Type B pancreatic cell (in vitro differentiated cells): ENCODE measurements around the gene LGMN. TPM values are rescaled to one million over a fixed set of nuclear protein-coding genes. Genes with fewer than 3 reads are reported as not detected.

Experiments
- DNase-seq: peaks from one replicate; pipeline ENCODE4 v3.0.0; 2021; ENCODE audit warnings: mixed read lengths; ENCODE audit not compliant: unreplicated experiment; ENCODE audit errors: extremely low spot score
- H3K27ac Mint-ChIP-seq: 2 replicates; pipeline ENCODE4 v1.8.0; 2021; ENCODE audit warnings: mild to moderate bottlenecking, mixed read lengths
- H3K27me3 Mint-ChIP-seq: 2 replicates; pipeline ENCODE4 v1.8.0; 2021; ENCODE audit warnings: mixed read lengths
- H3K36me3 Mint-ChIP-seq: 2 replicates; pipeline ENCODE4 v1.8.0; 2021; ENCODE audit warnings: mixed read lengths
- H3K4me1 Mint-ChIP-seq: one replicate; pipeline ENCODE4 v1.8.0; 2021; ENCODE audit warnings: mixed read lengths; ENCODE audit not compliant: unreplicated experiment
- H3K4me3 Mint-ChIP-seq: 2 replicates; pipeline ENCODE4 v1.8.0; 2021; ENCODE audit warnings: mild to moderate bottlenecking, mixed read lengths
- H3K9me3 Mint-ChIP-seq: 2 replicates; pipeline ENCODE4 v1.8.0; 2021; ENCODE audit warnings: mixed read lengths
- total RNA-seq: library from RNA; stranded (reverse); gene quantifications from 2 replicates; pipeline ENCODE4 v1.2.1, GENCODE V29; 2021; ENCODE audit warnings: low replicate concordance
- TF ChIP-seq, protein P1 (sequence below): fragments of 200-600 bp; sonication (generic); conservative IDR thresholded peaks from 2 replicates; pipeline ENCODE4 v1.5.0; 2021; ENCODE audit warnings: antibody characterized with exemption, mild to moderate bottlenecking

The LGMN gene
- total RNA-seq, 1 donor from 2014 or later = 71.2 TPM

DNA sequence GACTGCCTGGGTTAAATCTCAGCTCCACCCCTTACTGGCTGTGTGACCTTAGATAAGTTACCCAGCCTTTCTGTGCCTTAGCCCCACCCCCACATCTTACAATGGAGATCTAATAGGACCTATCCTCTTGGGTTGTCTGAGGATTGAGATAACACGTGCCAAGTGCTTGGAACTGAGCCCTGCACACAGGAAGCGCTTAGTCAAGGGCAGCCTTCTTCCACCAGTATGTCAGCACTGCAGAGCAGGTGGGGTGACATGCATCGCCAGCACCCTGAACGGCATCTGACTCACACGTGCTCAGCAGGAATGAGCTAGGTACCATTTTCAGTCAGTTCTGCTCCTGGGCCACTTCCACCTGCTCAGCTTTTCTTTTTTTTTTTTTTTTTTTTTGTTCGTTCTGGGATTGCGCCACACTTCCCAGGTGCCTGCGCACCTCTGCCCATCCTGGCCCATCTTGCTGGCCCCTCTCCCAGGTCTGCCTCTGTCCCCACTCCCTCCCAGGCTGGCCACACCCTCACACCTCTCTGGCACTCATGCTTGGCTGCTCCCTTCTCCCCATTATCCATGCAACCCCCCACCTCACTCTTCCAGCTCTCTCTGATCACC is 19.6 kb downstream of the LGMN start:
- Mint-ChIP-seq H3K27ac (no peak overlapping the region), H3K9me3 (peaks cover 17% of the 10 kb centered on the region), H3K4me1 (peaks cover 13% of the 10 kb centered on the region), H3K4me3 (no peak overlapping the region), H3K27me3 (no peaks in the 10 kb centered on the region), H3K36me3 (peaks cover 45% of the 10 kb centered on the region)
- no peak for DNase-seq
- TF ChIP-seq, protein P1, sequence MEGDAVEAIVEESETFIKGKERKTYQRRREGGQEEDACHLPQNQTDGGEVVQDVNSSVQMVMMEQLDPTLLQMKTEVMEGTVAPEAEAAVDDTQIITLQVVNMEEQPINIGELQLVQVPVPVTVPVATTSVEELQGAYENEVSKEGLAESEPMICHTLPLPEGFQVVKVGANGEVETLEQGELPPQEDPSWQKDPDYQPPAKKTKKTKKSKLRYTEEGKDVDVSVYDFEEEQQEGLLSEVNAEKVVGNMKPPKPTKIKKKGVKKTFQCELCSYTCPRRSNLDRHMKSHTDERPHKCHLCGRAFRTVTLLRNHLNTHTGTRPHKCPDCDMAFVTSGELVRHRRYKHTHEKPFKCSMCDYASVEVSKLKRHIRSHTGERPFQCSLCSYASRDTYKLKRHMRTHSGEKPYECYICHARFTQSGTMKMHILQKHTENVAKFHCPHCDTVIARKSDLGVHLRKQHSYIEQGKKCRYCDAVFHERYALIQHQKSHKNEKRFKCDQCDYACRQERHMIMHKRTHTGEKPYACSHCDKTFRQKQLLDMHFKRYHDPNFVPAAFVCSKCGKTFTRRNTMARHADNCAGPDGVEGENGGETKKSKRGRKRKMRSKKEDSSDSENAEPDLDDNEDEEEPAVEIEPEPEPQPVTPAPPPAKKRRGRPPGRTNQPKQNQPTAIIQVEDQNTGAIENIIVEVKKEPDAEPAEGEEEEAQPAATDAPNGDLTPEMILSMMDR = no peak

DNA sequence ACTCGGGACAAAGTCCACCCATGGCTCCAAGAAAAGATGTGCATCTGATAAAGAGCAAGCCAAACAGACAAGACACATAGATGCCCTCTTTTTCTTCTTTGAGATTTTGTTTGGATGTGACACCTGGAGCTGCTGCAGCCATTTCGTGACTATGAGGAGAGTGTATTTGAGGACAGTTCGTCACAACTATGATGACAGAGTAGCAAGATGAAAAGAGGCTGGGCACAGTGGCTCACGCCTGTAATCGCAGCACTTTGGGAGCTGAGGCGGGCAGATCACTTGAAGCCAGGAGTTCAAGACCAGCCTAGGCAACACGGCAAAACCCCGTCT is 21.5 kb downstream of the LGMN start:
- Mint-ChIP-seq H3K4me3 (no peak overlapping the region), H3K27me3 (no peaks in the 10 kb centered on the region), H3K9me3 (peaks cover 16% of the 10 kb centered on the region), H3K27ac (peak overlapping the region; percentile 81), H3K4me1 (peaks cover 13% of the 10 kb centered on the region), H3K36me3 (peaks cover 41% of the 10 kb centered on the region)
- DNase-seq = no peak
- TF ChIP-seq, protein P1 = no peak

DNA sequence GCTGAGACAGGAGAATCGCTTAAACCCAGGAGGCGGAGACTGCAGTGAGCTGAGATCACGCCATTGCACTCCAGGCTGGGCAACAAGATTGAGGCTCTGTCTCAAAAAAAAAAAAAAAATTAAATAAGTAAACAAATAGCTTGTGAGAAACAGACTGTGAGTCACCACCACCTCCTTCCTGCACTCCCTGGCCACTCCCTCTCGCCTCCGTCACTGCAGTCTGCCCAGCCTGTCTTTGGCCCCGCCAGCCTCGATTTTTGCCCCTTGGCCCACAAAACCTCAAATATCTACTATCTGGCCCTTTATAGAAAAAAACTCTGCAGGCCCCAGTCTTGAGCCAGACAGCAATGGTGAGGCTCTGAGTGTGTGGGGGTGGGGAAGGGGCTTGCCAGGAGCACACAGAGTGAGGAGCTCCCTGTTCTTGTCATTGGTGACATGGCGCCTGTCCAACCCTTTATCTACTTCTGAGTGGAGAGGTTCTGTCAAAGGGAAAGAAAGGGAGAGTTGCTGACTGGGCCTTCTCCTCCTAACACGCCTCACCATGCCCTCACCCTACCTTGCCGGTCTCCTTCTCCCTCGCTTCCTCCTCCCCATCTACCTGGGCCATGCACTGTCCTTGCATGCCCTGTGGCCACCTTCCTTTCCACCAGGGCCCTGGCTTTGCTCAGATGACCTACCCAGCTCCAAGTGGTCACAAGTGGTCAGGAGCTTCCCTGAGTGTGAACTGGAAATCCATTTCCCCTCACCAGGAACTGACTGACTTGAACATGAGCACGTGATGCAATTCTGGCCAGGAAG is 22.1 kb downstream of the LGMN start:
- peaks cover 11% of the 10 kb centered on the region for H3K9me3 Mint-ChIP-seq
- H3K36me3 Mint-ChIP-seq = peaks cover 38% of the 10 kb centered on the region
- H3K27ac Mint-ChIP-seq = peak overlapping the region; percentile 81
- TF ChIP-seq, protein P1 = no peak
- H3K4me3 Mint-ChIP-seq = no peak overlapping the region
- peaks cover 13% of the 10 kb centered on the region for H3K4me1 Mint-ChIP-seq
- no peaks in the 10 kb centered on the region for H3K27me3 Mint-ChIP-seq
- DNase-seq = no peak

DNA sequence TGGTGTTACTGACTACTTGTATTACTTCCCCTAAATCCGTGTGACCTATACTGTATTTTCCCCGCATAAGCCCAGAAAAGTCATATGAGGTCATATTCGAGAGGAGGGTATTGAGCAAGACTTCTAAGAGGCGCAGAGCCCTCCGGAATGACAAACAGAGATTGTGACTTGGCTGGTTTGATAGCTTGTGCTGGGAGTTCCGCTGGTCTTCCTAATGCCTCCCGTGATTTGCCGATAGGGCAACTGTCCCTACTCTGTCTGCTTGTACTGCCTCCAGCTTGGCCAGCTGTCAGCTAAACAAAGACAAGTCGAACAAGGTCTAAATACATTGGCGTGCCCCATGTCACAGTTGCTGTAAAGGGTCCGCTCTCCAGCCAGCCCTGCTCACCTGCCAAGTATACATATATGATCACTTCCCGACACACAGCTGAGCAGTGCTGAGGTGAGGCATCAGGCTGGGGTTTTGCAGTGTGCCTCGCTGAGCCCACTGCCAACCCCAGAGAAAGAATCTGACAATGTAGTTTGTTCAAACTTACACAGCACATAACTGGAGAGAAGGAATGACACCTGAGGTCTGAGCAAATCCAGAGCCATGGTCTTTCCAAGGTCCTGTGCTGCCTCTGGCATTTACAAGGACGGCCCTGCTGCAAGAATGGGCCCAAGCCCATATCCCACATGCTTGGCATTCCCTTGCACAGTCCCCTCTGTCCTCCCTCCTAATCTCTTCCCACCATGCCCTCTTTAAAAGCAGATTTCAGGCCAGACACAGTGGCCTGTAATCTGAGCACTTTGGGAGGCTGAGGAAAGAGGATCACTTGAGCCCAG is 23.7 kb downstream of the LGMN start:
- Mint-ChIP-seq H3K4me3 (peak overlapping the region; percentile 16), H3K27me3 (no peaks in the 10 kb centered on the region), H3K9me3 (peaks cover 10% of the 10 kb centered on the region), H3K27ac (peak overlapping the region; percentile 87), H3K36me3 (peaks cover 29% of the 10 kb centered on the region), H3K4me1 (peaks cover 9% of the 10 kb centered on the region)
- DNase-seq = no peak
- TF ChIP-seq, protein P1 = no peak

DNA sequence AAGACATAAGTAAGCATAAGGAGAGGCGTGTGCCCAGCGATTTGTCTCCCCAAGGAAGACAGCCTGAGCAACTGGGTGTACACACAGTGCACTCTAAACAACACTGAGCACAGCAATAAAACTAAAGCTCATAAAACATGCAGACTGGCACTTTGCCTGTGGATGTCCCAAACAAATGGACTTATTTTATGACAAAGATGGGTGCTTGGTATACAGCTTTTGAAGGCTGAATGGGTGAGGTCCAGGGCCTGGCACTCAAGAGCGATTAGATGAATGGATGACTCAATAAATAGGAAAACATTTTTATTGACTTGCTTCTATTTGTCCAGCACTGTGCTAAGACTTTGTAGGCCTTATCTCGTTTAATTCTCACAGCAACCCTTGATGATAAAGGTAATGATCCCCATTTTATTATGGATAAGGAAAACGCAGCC is 28.5 kb downstream of the LGMN start:
- H3K9me3 Mint-ChIP-seq = peaks cover 6% of the 10 kb centered on the region
- H3K27ac Mint-ChIP-seq = peak overlapping the region; percentile 49
- peaks cover 16% of the 10 kb centered on the region for H3K36me3 Mint-ChIP-seq
- peaks cover 8% of the 10 kb centered on the region for H3K4me1 Mint-ChIP-seq
- DNase-seq = no peak
- H3K27me3 Mint-ChIP-seq = no peaks in the 10 kb centered on the region
- no peak overlapping the region for H3K4me3 Mint-ChIP-seq
- TF ChIP-seq, protein P1 = no peak
